DMS53 (cell line): ENCODE measurements around the gene C16orf86.

Source experiments
- DNase-seq: peaks from one replicate; lab custom pipeline; 2025; lab: John Stamatoyannopoulos, UW

The C16orf86 gene

DNA sequence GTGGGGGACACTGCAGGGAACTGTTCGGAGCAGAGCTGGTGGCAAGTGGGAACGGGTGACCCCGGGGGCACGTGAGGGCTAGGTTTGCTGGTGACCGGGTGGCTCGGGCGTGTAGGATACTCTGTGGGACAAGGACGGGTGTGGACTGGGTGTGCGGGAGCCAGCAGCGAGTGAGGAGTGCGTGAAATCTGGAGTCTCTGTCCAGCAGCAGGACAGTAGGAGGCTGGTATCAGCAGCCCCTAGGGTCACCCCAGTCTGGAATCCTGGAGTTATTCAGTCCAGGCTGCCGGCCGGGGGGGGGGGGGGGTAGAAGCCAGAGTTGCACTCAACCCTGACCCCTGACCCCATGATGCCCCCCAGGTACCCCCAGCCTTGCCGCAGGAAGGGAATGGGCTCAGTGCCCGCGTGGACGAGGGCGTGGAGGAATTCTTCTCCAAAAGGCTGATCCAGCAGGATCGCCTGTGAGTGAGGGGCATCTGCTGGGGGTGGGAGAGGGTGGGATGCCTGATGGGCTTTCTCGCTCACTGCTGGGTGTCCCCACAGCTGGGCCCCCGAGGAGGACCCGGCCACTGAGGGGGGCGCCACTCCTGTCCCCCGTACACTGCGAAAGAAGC is 12.7 kb upstream of the C16orf86 start:
- no peak for DNase-seq

DNA sequence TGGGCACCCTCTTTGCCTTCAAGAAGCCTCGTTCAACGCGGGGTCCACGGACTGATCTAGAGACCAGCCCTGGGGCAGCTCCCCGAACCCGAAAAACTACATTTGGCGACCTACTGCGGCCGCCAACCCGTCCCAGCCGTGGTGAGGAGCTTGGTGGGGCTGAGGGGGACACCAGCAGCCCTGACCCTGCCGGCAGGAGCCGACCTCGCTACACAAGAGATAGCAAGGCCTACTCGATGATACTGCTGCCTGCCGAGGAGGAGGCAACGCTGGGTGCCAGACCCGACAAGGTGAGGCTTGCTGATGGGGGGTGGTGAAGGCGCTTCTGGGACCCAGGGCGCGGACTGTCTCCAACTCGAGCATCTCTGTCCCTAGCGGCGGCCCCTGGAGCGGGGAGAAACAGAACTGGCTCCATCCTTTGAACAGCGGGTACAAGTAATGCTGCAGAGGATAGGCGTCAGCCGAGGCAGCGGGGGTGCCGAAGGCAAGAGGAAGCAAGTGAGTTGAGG is 12.2 kb upstream of the C16orf86 start:
- DNase-seq, result no peak

DNA sequence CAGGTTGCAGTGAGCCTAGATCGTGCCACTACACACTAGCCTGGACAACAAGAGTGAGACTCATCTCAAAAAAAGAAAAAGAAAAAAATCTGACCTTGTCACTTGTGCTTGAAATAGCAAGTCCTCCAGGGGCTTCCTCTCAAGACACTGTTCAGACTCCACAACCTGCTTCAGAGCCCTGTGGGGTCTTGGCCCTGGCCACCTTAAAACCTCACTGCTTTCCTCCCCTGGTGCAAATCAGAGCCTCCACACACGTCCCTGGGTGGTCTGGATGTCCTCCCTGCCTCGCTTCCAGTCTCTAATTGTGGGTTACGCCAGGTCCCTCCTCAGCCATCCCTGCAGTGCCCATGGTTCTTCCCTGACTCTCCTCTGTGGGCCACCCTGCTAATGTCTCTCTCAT is 11.3 kb upstream of the C16orf86 start:
- DNase-seq, result no peak

DNA sequence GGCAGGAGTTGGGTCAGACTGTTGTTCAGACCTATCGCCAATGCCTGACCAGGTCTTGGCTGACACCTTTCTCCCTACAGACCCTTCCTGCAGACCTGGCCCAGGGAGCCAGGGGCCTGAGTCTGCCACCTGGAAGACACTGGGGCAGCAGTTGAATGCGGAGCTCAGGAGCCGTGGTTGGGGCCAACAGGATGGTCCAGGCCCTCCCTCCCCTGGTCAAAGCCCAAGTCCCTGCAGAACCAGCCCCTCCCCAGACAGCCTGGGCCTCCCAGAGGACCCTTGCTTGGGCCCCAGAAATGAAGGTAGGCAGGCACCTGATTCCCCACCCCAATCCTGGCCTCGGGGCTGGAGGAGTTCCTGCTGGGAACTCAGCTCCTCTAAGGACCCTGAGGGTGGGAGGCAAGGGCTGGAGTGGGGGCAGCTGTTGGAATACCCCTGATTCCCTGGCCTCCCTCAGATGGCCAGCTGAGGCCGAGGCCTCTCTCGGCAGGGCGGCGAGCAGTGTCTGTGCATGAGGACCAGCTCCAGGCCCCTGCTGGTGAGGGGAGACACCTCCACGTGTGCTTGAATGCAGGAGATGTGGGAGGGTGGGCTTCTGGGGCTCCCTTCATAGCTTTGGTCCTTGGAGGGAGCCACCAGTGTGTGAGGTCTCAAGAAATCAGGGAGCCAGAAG is 10.1 kb upstream of the C16orf86 start:
- no peak for DNase-seq

DNA sequence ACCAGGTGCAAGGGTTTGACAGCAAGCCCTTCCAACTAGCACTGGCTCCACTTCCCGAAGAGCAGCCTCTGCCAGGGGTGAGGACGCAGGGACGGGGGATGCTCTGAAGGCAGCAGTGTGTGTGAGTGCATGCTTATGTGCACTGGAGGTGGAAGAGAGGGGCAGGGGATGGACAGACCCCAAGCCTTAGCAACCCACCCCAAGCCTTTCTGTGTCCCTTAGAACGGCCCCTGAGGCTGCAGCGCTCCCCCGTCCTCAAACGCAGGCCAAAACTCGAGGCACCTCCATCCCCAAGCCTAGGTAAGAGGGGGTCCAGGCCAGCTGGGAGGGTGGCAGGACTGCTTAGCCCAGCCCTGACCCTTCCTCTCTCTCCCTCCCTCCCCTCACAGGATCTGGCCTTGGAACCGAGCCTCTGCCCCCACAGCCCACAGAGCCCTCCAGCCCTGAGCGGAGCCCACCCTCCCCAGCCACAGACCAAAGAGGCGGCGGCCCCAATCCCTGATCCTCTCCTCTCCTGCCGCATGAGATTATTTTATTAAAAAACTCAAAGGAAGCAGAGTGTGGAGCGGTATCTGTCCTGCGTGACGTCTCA is 9.5 kb upstream of the C16orf86 start:
- no peak for DNase-seq

DNA sequence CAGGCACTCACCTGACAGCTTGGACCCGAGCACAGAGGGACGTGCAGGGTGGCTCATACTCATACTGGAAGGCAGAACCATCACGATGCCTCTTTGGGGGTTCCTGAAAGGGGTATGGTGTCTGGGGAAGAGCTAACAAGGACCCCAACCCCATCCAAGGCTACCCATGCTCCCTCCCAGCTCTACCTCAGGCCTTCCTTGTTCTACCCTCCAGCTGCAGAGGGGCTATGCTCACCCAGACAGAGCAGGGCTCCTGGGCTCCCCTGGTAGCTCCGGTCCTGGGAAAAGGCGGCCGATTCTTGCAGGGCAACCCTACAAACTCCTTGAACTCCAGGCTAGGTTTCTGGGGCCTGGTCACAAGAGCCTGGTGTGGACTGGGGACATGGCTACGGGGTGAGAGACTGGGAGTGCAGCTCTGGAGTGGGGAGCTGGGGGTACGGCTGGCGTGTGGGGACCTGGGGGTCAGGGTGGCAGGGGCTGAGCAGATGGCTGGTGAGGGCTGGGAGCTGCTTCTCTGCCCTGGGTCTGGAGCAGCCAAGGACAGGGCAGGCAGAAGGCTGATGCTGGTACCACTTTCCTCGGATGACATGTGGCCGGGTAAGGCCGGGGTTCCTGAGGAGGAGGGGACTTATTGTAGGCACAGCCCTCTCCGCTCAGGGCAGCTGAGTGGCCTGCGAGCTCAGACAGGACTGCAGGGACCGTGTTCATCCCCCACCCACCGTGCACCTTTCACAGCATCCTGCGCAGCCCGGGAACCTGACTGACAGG is 8.7 kb upstream of the C16orf86 start:
- no peak for DNase-seq

DNA sequence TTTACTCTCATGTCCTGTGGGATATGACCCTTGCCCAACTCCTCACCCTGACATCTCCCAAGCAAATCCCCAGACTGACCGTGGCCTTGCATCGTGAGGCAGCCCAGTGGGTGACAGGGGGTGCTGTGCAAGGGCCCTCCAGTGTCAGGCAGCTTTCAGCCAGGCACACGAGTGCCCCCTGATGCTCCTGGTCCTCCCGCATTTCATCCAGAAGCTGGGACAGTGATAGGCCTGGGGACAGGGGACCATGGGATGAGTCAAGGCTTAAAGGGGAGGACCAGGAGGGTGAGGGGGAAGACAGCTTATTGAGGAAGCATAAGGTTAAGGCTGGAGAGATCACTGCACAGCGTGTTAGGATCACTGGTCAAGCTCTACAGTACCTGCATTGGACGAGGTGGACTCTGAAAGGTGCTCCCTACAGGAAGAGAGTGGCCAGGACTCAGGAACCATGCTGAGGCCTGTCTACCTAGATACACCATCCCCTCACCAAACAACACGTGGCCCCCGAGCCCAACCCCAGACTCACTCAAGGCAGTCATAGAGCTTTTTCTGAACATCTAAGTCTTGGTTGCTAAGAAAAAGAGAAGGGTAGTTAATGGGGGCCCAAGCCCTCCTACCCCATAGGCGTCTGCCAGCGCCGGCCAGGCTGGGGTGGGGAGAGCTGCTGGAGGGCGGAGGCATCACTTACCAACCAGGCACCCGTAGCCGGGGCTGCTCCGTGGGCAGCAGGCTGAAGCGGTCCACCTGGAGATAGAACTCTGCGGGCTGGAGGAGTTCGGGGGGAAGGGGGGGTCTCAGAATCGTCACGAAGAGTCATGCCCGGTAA is 7.6 kb upstream of the C16orf86 start:
- DNase-seq, result peak; percentile 36

DNA sequence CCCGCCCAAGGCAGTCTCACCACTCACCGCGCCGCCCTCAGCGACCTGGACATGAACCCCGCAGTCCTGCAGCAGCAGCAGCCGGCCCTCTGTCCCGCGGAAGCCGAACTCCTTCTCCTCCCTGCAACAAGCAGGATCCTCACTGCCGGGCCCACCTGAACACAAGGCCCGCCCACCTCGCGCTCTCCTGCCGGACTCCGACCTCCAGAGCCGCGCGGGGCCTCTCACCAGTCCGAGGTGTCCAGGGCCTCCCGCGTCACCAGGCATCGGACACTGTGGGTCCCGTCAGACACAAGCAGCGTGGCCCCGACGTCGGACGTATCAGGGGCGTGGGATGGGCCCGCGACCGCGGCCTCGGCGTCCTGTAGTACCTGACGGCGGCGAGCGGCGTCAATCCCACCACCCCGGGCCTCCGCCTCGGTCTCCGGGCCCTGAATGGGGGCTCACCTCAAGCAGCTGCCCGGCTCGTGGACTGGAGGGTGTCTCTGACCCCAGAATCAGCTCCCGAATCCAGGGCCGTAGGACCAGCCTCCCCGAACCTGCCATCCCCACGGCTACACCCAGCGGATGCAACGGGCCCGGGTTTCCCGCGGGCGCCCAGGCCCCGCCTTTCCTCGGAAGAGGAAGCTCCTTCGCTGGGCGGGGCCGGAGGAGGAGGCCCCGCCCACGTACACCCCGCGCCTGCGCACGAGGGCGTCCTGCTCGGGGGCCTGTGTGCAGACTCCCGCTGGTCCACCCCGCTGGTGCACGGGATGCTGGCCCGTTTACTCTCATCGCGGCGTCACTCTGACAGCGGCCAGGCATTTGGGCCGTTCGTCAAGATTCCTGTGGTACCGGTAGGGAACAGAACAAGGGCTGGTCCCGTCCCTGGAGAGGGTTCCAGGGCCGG is 6.7 kb upstream of the C16orf86 start, which contains the start of gene ACD:
Gene ACD (minus strand): TSS at position 586 of the 889 bp plus-strand sequence. CDS start 40 bp downstream, at position 546.
- peak; percentile 94 for DNase-seq

DNA sequence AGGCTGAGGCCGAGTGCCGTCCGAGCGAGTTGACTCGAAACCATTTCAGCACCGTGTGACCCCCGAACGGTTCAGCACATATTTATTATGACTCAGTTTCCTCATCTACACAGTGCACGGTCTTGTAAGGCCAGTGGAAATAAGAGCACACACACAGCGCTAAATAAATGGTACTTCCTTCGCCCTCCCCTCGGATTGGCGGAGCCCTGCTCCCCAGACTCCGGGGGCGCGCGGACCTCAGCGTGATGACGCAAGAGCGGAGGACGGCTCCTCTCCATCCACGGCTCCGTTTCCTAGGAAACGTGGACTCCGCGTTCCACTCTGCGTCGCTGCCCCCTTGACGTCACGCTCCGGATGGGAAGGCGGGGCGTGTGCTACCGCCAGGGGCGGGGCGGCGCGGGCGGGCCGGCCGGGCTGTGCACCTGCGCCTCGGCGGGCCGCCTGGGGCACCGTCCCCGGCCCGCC is 6.0 kb upstream of the C16orf86 start, which contains the start of gene PARD6A:
Gene PARD6A (plus strand): TSS at position 397 of the 465 bp plus-strand sequence. CDS start 79 bp downstream, outside the sequence.
- DNase-seq, result peak; percentile 98

DNA sequence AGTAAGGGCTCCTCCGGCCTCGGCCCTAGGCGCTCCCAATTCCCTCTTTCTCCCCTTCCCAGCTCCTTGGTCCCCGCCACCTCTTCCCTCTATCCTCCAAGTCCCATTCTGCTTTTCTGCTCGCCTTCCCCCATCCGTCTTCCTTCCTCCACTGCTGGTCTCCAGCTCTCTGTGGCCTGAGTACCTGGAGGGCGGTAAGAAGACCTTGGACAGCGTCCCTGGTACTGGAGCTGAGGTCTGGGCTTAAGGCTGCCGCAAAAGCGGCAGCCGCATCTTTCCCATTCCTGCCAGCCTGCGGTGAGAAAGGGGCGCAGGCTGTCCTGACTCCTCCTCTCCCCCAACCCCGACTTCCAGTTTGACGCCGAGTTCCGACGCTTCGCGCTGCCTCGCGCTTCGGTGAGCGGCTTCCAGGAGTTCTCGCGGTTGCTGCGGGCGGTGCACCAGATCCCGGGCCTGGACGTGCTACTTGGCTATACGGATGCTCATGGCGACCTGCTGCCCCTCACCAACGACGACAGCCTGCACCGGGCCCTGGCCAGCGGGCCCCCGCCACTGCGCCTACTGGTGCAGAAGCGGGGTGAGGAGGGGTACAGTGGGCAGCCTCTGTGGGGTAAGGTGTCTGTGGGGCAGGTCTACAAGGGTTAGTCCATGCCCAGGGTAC is 5.4 kb upstream of the C16orf86 start:
- peak; percentile 76 for DNase-seq

DNA sequence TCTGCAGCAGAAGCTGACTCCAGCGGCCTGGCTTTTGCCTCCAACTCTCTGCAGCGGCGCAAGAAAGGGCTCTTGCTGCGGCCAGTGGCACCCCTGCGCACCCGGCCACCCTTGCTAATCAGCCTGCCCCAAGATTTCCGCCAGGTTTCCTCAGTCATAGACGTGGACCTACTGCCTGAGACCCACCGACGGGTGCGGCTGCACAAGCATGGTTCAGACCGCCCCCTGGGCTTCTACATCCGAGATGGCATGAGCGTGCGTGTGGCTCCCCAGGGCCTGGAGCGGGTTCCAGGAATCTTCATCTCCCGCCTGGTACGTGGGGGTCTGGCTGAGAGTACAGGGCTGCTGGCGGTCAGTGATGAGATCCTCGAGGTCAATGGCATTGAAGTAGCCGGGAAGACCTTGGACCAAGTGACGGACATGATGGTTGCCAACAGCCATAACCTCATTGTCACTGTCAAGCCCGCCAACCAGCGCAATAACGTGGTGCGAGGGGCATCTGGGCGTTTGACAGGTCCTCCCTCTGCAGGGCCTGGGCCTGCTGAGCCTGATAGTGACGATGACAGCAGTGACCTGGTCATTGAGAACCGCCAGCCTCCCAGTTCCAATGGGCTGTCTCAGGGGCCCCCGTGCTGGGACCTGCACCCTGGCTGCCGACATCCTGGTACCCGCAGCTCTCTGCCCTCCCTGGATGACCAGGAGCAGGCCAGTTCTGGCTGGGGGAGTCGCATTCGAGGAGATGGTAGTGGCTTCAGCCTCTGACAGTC is 4.5 kb upstream of the C16orf86 start:
- DNase-seq, result no peak

DNA sequence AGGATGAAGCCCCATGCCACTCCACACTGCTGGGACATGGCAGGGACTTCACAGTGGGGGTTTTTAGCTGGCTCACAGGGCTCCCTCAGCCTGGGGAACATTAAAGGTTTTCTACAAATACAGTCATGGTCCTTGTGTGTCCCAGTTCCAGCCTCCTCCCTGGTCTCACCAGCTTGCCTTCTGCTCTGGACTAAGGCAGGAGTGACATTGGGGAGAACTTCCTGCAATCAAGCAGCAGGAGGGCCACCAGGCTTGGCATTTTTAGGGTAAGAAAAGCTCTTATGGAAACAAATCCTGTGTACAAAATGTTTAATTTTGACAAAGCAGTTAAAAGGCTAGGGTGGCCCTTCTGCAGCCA is 4.0 kb upstream of the C16orf86 start:
- no peak for DNase-seq

DNA sequence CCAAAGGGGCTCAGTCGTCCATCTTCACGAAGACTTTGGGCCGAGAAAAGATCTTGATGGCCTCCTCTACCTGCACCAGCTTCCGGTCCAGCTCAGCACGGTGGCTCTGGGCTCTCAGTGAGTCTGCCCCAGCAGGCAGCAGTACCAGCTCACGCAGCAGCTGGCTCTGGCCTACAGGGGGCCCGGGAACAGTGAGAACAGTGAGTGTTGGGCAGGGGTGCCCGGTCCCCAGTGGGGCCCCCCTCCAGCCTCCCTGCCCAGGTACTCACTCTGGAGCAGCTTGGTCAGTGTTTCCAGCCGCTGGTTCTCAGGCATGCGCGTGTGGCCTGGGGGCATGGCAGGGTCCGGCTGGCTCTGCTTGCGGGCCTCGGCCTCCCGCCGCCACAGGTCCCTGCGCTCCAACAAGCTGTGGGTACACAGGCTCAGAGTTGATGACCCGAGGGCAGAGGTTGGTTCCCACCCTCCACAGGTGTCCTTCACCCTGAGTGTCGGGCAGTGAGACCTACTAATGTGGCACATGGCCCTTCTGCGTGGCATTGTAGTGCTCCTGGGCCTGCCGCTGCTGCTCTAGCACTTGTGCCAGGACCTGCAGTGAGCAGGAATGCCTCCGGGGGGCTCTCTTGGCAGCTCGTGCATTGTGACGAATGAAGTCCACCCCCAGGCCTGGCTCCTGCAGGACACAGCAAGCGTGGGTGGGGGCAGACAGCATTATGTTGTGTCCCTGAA is 3.3 kb upstream of the C16orf86 start:
- DNase-seq, result peak; percentile 49

DNA sequence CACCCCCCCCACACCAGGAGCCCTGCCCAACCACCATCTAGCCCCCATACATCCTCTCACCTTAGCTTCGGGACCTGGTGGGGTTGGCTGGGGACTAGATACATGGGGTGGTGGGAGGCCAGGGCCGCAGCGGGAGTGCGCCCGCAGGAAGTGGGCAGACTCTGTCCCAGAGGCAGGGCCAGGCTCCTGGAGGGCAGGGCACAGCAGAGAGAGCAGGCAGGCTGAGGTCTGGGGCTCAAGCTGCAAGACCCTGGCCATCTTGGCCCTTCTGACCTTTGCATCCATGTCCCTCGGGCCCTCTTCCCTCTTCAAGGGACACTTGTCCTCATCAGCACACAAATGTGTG is 2.8 kb upstream of the C16orf86 start:
- no peak for DNase-seq

DNA sequence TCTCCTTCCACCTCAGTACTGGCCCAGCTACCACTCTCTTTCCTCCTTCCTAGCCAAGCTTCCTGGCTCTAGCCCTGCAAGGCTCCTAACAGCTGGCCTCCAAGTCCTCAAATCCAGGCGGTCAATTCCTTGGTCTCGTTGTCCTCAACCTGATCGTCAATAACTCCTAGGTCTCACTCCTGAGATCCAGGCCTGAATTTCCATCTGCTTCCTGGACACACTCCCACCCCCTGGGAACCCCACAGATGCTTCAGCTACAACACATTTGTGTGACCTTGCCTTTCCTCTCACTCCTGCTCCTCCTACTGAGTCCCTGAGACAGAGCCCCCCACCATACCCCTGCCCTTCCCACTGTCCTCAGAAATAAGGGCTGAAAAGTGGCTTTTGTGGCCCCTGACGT is 2.4 kb upstream of the C16orf86 start:
- DNase-seq, result no peak

DNA sequence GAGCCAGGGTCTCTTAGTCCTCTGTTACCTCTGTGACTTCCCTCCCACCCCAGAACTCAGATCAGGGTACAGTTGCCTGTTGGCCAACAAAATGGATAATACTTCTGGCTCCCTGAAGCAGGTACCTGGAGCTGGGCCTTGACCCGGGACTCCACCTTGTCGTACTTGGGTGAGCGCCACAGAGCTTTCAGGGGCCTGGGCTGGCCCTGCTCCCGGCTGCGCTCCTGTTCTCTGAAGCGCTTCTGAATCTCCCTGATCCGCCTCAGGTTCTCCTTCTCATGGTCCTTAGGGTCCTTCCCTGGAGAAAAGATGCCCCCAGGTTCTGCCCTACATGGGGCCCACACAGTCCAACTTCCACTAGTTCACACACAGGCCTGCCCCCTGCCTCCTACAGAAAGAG is 1.7 kb upstream of the C16orf86 start:
- no peak for DNase-seq

DNA sequence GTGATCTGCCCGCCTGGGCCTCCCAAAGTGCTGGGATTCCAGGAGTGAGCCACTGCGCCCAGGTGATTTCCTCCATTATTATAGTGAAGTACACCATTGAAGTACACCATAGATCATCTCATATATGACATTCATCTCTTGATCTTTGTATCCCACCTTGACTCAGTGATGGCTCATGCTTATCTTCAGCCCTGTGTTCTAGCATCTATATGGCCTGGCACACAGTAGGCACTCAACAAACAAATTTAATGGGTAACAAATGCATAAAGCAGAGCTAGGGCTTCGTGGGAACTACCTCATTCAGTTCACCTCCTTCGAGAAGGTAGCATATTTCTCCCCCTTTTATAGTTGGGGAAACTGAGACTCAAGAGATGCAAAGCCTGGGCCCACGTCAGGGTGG is 1.0 kb upstream of the C16orf86 start:
- DNase-seq, result no peak

DNA sequence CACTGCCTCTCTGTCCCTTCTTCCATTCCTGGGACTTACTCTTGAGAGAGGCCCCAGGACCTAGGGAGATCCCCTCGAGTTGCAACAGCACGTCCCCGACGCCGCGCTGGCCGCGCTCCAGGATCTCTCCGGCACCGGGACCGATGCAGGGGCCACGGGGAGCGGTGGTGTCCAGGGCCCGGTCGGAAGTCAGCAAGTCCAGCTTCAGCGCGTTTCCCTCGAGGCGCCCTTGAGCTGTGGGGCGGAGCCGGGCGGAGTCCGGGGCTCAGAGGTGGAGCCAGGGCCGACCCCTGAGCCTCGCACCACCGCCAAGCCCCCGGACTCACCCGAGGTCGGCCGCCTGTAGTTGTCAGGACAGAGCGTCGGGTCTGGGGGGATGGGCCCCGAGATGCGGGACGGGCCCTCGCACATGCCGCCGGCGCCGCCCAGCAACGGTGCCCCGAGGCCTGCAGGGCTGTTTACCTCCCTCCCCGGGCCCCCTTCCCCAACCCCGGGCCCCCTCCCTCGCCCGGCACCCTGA is 522 bp upstream of the C16orf86 start:
- DNase-seq, result peak; percentile 70
